ENCODE data around the gene CACNG8.

CACNG8 gene

DNA sequence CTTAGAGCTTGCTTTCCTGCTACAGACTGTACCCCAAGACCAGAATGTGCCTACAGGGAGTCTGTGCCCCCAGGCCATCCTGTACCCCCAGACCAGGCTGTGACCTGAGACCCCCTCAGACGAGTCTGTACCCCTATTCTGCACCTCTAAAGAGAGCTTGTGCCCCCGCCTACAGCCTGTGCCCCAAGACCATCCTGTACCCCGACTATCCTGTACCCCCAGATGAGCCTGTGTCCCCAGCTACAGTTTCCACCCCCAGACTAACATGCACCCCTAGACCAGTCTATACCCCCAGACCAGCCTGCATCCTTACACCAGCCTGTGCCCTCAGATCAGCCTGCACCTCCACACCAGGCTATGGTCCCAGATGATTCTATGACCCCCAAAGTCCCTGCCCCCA lies 30.7 kb downstream of the CACNG8 start:
- peaks cover 14 to 73% of the 10 kb centered on the region in 2 experiments for H3K27me3 ChIP-seq (ENCODE audit: control insufficient read depth in 1 of 2, insufficient read depth in 1 of 2, low read length in 2 of 2)
- no peak overlapping the region for H3K18ac ChIP-seq (ENCODE audit: low read depth in 1 of 2, low read length in 2 of 2)
- H4K8ac ChIP-seq (ENCODE audit: low read length) = no peak overlapping the region
- no peak for DNase-seq
- no peak overlapping the region for H2BK12ac ChIP-seq (ENCODE audit: low read length in 2 of 2)
- H2BK120ac ChIP-seq (ENCODE audit: low read depth, low read length) = no peak overlapping the region
- no peaks in the 10 kb centered on the region for H3K9me3 ChIP-seq (ENCODE audit: control insufficient read depth, low read length)
- no peaks in the 10 kb centered on the region for H3K36me3 ChIP-seq (ENCODE audit: control insufficient read depth in 1 of 2, insufficient read depth in 2 of 2, low read depth in 1 of 2, low read length in 2 of 2)
- H3K9ac ChIP-seq (ENCODE audit: low read length) = no peak overlapping the region
- H2AFZ ChIP-seq (ENCODE audit: low read depth, low read length) = no peak overlapping the region
- no peak overlapping the region for H3K23ac ChIP-seq (ENCODE audit: low read length in 2 of 2)
- H3K27ac ChIP-seq (ENCODE audit: low read length, poor library complexity, severe bottlenecking) = no peak overlapping the region
- H3K4me3 ChIP-seq (ENCODE audit: insufficient read depth in 1 of 2, low read depth in 1 of 2, low read length in 2 of 2) = no peak overlapping the region
- H2BK15ac ChIP-seq (ENCODE audit: low read depth, poor library complexity, severe bottlenecking) = no peak overlapping the region
- peaks cover 6% of the 10 kb centered on the region for H3K4me1 ChIP-seq (ENCODE audit: control insufficient read depth, insufficient read depth, low read depth, low read length)
- no peak overlapping the region for H2BK5ac ChIP-seq (ENCODE audit: low read depth, low read length, poor library complexity, severe bottlenecking)
- no peak overlapping the region for H3K4me2 ChIP-seq (ENCODE audit: low read length, poor library complexity, severe bottlenecking)
- no peak overlapping the region for H3K4ac ChIP-seq (ENCODE audit: low read depth in 1 of 2, low read length in 2 of 2)
- H4K91ac ChIP-seq (ENCODE audit: low read length) = no peak overlapping the region
- 39% methylated on average over 3 of the region's 3 CpGs for WGBS
- H2AK5ac ChIP-seq (ENCODE audit: low read length, severe bottlenecking) = no peak overlapping the region
- H3K79me1 ChIP-seq (replicated peaks; ENCODE audit: low read length, poor library complexity, severe bottlenecking) = no peaks in the 10 kb centered on the region
- H3K14ac ChIP-seq (ENCODE audit: low read length in 2 of 2) = no peak overlapping the region

DNA sequence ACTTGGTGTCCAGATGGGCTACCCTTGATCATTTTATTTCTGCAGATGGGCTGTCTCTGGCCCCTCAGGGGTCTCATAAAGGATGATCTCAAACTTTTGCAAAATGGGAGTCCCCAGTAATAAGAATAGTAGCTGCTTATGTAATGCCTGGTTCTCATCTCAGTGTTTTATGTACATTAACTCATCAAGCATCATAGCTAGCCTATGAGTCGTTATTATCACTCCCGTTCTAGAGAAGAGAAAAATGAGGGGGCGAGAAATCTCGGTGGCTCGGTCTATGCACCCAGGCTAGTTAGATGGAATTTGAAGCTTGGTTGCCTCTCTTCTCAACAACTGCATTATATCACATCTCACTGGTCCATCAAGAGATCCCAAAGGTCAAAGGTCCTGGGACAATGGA lies 32.1 kb downstream of the CACNG8 start:
- WGBS = 77% methylated on average over 5 of the region's 5 CpGs
- H2BK5ac ChIP-seq (ENCODE audit: low read depth, low read length, poor library complexity, severe bottlenecking) = no peak overlapping the region
- H2AFZ ChIP-seq (ENCODE audit: low read depth, low read length) = no peak overlapping the region

DNA sequence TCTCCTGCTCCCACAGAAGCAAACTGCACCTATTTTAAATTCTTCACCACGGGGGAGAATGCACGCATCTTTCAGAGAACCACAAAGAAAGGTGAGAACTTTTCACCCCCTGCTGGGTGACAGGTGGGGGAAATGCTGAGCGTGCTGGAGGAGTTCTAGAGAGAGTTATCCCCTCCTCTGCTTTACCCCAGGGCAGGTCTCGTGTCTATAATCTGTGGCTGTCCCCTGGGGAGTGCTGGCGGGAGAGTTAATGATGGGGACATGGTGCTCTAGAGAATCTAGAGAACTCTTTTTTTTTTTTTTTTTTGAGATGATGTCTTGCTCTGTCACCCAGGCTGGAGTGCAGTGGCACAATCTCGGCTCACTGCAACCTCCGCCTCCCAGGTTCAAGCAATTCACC lies 35.5 kb downstream of the CACNG8 start:
- no peak overlapping the region for H3K4me3 ChIP-seq (ENCODE audit: insufficient read depth in 1 of 2, low read depth in 1 of 2, low read length in 2 of 2)
- H3K27me3 ChIP-seq (ENCODE audit: control insufficient read depth in 1 of 2, insufficient read depth in 1 of 2, low read length in 2 of 2) = peaks cover 0 to 77% of the 10 kb centered on the region in 2 experiments
- no peak overlapping the region for H3K23ac ChIP-seq (ENCODE audit: low read length in 2 of 2)
- no peak overlapping the region for H2BK5ac ChIP-seq (ENCODE audit: low read depth, low read length, poor library complexity, severe bottlenecking)
- H3K4me2 ChIP-seq (ENCODE audit: low read length, poor library complexity, severe bottlenecking) = no peak overlapping the region
- H2AK5ac ChIP-seq (ENCODE audit: low read length, severe bottlenecking) = no peak overlapping the region
- no peak overlapping the region for H3K14ac ChIP-seq (ENCODE audit: low read length in 2 of 2)
- no peak overlapping the region for H3K9ac ChIP-seq (ENCODE audit: low read length)
- H3K18ac ChIP-seq (ENCODE audit: low read depth in 1 of 2, low read length in 2 of 2) = no peak overlapping the region
- no peak overlapping the region for H4K8ac ChIP-seq (ENCODE audit: low read length)
- H2BK15ac ChIP-seq (ENCODE audit: low read depth, poor library complexity, severe bottlenecking) = no peak overlapping the region
- H3K4me1 ChIP-seq (ENCODE audit: control insufficient read depth, insufficient read depth, low read depth, low read length) = no peaks in the 10 kb centered on the region
- H4K91ac ChIP-seq (ENCODE audit: low read length) = no peak overlapping the region
- no peak overlapping the region for H3K4ac ChIP-seq (ENCODE audit: low read depth in 1 of 2, low read length in 2 of 2)
- no peak overlapping the region for H3K27ac ChIP-seq (ENCODE audit: low read length, poor library complexity, severe bottlenecking)
- H3K9me3 ChIP-seq (ENCODE audit: control insufficient read depth, low read length) = no peaks in the 10 kb centered on the region
- no peak overlapping the region for H2BK12ac ChIP-seq (ENCODE audit: low read length in 2 of 2)
- no peaks in the 10 kb centered on the region for H3K79me1 ChIP-seq (replicated peaks; ENCODE audit: low read length, poor library complexity, severe bottlenecking)
- 22% methylated on average over 3 of the region's 7 CpGs for WGBS
- no peak overlapping the region for H2AFZ ChIP-seq (ENCODE audit: low read depth, low read length)
- H2BK120ac ChIP-seq (ENCODE audit: low read depth, low read length) = no peak overlapping the region
- H3K36me3 ChIP-seq (ENCODE audit: control insufficient read depth in 1 of 2, insufficient read depth in 2 of 2, low read depth in 1 of 2, low read length in 2 of 2) = no peaks in the 10 kb centered on the region
- DNase-seq = no peak

More for the DNA sequence above, 32.1 kb downstream of the CACNG8 start:
- H2BK15ac ChIP-seq (ENCODE audit: low read depth, poor library complexity, severe bottlenecking) = no peak overlapping the region
- no peak overlapping the region for H2AK5ac ChIP-seq (ENCODE audit: low read length, severe bottlenecking)
- DNase-seq = no peak
- peaks cover 6% of the 10 kb centered on the region for H3K4me1 ChIP-seq (ENCODE audit: control insufficient read depth, insufficient read depth, low read depth, low read length)
- H3K9ac ChIP-seq (ENCODE audit: low read length) = no peak overlapping the region
- H2BK12ac ChIP-seq (ENCODE audit: low read length in 2 of 2) = no peak overlapping the region
- no peak overlapping the region for H3K18ac ChIP-seq (ENCODE audit: low read depth in 1 of 2, low read length in 2 of 2)
- H3K4me2 ChIP-seq (ENCODE audit: low read length, poor library complexity, severe bottlenecking) = no peak overlapping the region
- no peaks in the 10 kb centered on the region for H3K9me3 ChIP-seq (ENCODE audit: control insufficient read depth, low read length)
- no peaks in the 10 kb centered on the region for H3K36me3 ChIP-seq (ENCODE audit: control insufficient read depth in 1 of 2, insufficient read depth in 2 of 2, low read depth in 1 of 2, low read length in 2 of 2)
- H4K91ac ChIP-seq (ENCODE audit: low read length) = no peak overlapping the region
- H3K4me3 ChIP-seq (ENCODE audit: insufficient read depth in 1 of 2, low read depth in 1 of 2, low read length in 2 of 2) = no peak overlapping the region
- H4K8ac ChIP-seq (ENCODE audit: low read length) = no peak overlapping the region
- H2BK120ac ChIP-seq (ENCODE audit: low read depth, low read length) = no peak overlapping the region
- H3K27me3 ChIP-seq (ENCODE audit: control insufficient read depth in 1 of 2, insufficient read depth in 1 of 2, low read length in 2 of 2) = peaks cover 10 to 72% of the 10 kb centered on the region in 2 experiments
- H3K23ac ChIP-seq (ENCODE audit: low read length in 2 of 2) = no peak overlapping the region
- H3K27ac ChIP-seq (ENCODE audit: low read length, poor library complexity, severe bottlenecking) = no peak overlapping the region
- no peak overlapping the region for H3K4ac ChIP-seq (ENCODE audit: low read depth in 1 of 2, low read length in 2 of 2)
- no peak overlapping the region for H3K14ac ChIP-seq (ENCODE audit: low read length in 2 of 2)
- no peaks in the 10 kb centered on the region for H3K79me1 ChIP-seq (replicated peaks; ENCODE audit: low read length, poor library complexity, severe bottlenecking)

DNA sequence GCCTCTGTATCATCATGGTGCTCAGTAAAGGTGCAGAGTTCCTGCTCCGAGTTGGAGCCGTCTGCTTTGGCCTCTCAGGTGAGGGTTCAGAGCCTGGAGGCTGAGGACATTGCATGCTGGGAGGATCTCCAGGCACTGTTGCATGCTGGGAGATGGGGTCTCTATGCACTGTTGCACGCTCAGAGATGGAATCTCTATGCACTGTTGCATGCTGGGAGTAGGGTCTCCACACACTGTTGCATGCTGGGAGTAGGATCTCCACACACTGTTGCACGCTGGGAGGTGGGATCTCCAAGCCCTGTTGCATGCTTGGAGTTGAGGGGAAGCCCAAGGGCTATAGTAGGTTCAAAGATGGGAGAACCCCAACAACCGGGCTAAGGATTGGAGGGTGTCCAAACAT lies 37.0 kb downstream of the CACNG8 start:
- 74% methylated on average over 5 of the region's 5 CpGs for WGBS

More for the DNA sequence above, 37.0 kb downstream of the CACNG8 start:
- H4K91ac ChIP-seq (ENCODE audit: low read length) = no peak overlapping the region
- no peaks in the 10 kb centered on the region for H3K4me1 ChIP-seq (ENCODE audit: control insufficient read depth, insufficient read depth, low read depth, low read length)
- no peak overlapping the region for H2AK5ac ChIP-seq (ENCODE audit: low read length, severe bottlenecking)
- H2BK120ac ChIP-seq (ENCODE audit: low read depth, low read length) = no peak overlapping the region
- peaks cover 0 to 66% of the 10 kb centered on the region in 2 experiments for H3K27me3 ChIP-seq (ENCODE audit: control insufficient read depth in 1 of 2, insufficient read depth in 1 of 2, low read length in 2 of 2)
- no peaks in the 10 kb centered on the region for H3K79me1 ChIP-seq (replicated peaks; ENCODE audit: low read length, poor library complexity, severe bottlenecking)
- no peaks in the 10 kb centered on the region for H3K36me3 ChIP-seq (ENCODE audit: control insufficient read depth in 1 of 2, insufficient read depth in 2 of 2, low read depth in 1 of 2, low read length in 2 of 2)
- no peak for DNase-seq
- H3K14ac ChIP-seq (ENCODE audit: low read length in 2 of 2) = no peak overlapping the region
- no peaks in the 10 kb centered on the region for H3K9me3 ChIP-seq (ENCODE audit: control insufficient read depth, low read length)
- no peak overlapping the region for H2BK15ac ChIP-seq (ENCODE audit: low read depth, poor library complexity, severe bottlenecking)
- H2BK5ac ChIP-seq (ENCODE audit: low read depth, low read length, poor library complexity, severe bottlenecking) = no peak overlapping the region
- H2BK12ac ChIP-seq (ENCODE audit: low read length in 2 of 2) = no peak overlapping the region
- no peak overlapping the region for H3K4ac ChIP-seq (ENCODE audit: low read depth in 1 of 2, low read length in 2 of 2)
- no peak overlapping the region for H3K18ac ChIP-seq (ENCODE audit: low read depth in 1 of 2, low read length in 2 of 2)
- no peak overlapping the region for H3K9ac ChIP-seq (ENCODE audit: low read length)
- H3K4me3 ChIP-seq (ENCODE audit: insufficient read depth in 1 of 2, low read depth in 1 of 2, low read length in 2 of 2) = no peak overlapping the region
- no peak overlapping the region for H3K23ac ChIP-seq (ENCODE audit: low read length in 2 of 2)
- H2AFZ ChIP-seq (ENCODE audit: low read depth, low read length) = no peak overlapping the region
- H4K8ac ChIP-seq (ENCODE audit: low read length) = no peak overlapping the region
- no peak overlapping the region for H3K27ac ChIP-seq (ENCODE audit: low read length, poor library complexity, severe bottlenecking)
- H3K4me2 ChIP-seq (ENCODE audit: low read length, poor library complexity, severe bottlenecking) = no peak overlapping the region
